GM12801 (cell line): ENCODE results near the gene TTC4.

Experiments used
- CTCF ChIP-seq: IDR thresholded peaks from one replicate; pipeline ENCODE4 v1.5.1; 2011; ENCODE audit warnings: control low read depth; ENCODE audit not compliant: insufficient read length; ENCODE audit errors: extremely low read depth

Gene TTC4

GRCh38 chr1:54705153-54705552, 10.5 kb upstream of the TTC4 start:
- no peak for TF ChIP-seq CTCF

GRCh38 chr1:54706419-54706818, 9.2 kb upstream of the TTC4 start:
- no peak for TF ChIP-seq CTCF

- no peak for TF ChIP-seq CTCF
These were observed 7.3 kb upstream of the TTC4 start for GRCh38 chr1:54708385-54708784.

GRCh38 chr1:54709547-54710292, 5.9 kb upstream of the TTC4 start:
- TF ChIP-seq CTCF: no peak

GRCh38 chr1:54710434-54710833, 5.2 kb upstream of the TTC4 start:
- TF ChIP-seq CTCF: no peak

DNA sequence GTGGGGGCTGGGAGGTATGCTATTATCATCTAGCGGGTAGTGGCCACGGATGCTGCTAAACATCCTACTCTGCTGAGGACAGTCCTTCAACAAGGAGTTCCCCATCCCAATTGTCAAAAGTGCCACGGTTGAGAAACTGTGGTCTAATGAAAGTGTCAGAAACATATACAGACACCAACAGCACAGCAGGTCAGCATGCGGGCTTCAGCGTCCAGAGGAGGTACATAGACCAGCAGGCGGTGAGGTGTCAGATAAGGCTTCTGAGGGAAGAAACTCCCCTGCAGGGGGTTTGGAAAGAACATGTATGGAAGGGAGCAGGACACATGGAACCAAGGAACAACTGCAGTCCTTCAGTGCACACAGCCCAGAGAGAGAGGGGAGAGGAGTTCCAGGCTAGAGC, 4.8 kb upstream of the TTC4 start:
- TF ChIP-seq CTCF: no peak

GRCh38 chr1:54711536-54711935, 4.1 kb upstream of the TTC4 start:
- TF ChIP-seq CTCF: no peak
